HG02885 (cell line): Measurements from ENCODE around the gene PA2G4.
"Not testable (repeated sequence)": the region's sequence is repeated elsewhere in the genome, so short reads cannot be mapped to it uniquely, and the experiment has no call there.

ENCODE experiments used
- ATAC-seq: cut with Tn5 transposase; IDR thresholded peaks from one replicate; pipeline ENCODE4 v1.9.1; 2021; ENCODE audit warnings: mild to moderate bottlenecking; ENCODE audit not compliant: unreplicated experiment, poor library complexity

The PA2G4 gene

GRCh38 chr12:56098592-56098991 is 5.8 kb upstream of the PA2G4 start:
- no peak for ATAC-seq

DNA sequence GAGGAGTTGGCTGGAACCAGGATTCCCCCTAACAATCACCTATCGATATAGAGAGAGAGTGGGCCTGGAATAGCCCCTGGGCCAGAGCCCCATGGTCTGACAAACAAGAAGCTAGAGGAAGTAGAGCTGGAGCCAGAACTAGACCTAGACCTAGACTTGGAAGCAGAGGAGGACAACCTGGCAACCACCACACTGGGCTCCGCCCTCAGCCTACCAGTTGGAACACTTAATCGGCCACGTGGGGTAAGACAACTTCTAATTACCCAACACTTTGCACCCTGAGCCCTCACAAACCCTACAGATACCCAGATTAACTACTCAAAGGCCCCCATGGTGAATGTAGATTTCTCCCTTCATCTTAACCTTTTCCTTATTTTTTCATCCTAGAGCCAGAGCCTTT is 4.6 kb upstream of the PA2G4 start:
- no peak for ATAC-seq

GRCh38 chr12:56101045-56101444 is 3.3 kb upstream of the PA2G4 start:
- ATAC-seq, result no peak

DNA sequence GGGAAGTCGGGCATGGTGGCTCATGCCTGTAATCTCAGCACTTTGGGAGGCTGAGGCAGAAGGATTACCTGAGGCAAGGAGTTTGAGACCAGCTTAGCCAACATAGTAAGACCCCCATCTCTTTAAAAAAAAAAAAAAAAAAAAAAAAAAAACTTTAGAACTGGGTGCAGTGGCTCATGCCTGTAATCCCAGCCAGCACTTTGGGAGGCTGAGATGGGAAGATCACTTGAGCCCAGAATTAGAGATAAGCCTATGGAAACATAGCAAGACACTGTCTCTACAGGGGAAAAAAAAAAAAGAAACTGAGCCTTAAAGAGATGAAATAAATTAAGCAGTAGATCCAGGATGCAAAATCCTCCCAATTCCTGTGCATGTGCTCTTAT is 1.7 kb upstream of the PA2G4 start:
- ATAC-seq, result no peak

GRCh38 chr12:56103066-56103711 is 1.2 kb upstream of the PA2G4 start:
- no peak for ATAC-seq

DNA sequence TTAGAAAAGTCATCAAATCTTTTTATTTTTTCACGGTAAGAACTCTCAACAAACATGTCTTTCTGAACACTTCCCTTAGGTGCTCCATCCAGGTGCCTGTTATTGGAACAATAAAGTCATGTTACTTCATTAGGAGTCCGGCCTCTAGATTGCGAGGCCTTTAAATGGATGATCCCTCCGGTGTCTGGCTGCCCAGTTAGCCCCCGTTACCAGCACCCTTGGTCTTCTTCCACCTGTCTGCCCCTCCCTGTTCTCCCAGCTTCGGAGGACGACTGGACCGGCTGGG is 593 bp upstream of the PA2G4 start:
- no peak for ATAC-seq

DNA sequence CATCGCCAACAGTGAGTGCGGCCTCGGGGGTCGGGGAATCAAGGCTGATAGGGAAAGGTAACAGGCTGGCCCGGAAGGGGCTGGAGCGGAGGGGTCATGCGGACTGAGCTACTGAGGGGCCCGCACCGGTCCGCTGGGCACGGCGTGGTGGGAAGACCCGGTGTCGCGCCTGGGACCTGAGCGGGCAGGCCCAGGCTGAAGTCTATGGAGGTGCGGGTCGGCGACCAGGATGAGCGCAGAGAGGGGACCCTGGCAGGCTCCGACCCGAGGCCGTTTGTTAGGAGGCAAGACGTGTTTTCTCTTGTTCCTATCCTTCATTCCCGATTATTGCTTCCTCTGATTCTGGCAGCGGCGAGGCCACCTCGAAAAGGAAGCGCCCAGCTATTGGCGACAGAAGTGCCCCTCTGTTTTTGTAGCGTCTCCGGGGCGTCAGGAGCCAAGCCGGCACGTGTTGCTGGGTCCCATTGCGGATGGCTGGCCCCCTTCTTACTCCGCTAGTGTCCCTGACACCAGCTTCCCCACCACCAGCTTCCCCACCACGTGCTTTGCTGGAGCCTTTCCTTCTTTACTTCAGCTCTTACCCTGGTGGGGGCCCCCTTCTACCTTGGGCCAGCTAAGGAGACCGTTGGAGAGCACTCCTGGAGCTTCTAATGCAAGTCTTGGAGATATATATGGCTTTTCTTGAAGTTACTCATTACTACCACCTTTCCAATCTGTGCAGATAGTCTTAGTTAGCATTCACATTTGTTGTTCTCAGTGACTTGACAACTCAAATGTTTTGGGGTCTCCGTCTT is 653 bp downstream of the PA2G4 start:
- ATAC-seq, result peak; percentile 22

DNA sequence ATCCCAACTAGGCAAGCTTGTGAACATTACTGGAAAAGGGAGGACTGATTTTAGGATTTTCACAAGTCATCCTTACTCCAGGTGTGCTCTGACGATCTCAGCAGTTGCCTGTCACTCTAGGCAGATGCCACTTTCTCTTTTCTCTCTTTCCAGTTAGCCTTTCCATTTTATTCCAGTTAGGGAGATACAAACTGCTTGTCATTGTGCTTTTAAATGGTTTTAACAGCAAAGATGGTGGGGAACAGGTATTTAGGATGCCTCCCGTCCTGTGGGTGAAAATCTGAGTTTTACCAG is 1.2 kb downstream of the PA2G4 start:
- ATAC-seq, result no peak

GRCh38 chr12:56107242-56107641 is 2.9 kb downstream of the PA2G4 start:
- no peak for ATAC-seq

- no peak for ATAC-seq
Observed at GRCh38 chr12:56110571-56110970, 6.2 kb downstream of the PA2G4 start.

DNA sequence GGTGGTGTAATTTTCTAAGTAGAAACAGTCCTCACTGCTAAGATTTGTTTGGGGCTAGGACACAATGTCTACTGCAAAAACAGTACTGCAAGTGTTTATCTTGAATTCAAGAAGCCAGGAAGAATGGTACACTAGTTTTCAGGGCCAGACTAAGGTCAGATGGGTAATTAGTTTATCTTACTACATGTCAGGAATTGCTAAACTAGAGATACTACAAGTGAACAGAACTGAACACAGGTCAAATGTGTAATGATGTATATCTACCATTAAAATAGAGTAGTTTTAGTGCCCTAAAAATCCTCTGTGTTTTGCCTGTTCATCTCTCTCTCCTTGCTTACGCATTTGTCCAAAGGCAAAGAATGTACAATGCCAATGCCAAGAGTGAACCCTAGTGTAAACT is 9.7 kb downstream of the PA2G4 start:
- no peak for ATAC-seq

DNA sequence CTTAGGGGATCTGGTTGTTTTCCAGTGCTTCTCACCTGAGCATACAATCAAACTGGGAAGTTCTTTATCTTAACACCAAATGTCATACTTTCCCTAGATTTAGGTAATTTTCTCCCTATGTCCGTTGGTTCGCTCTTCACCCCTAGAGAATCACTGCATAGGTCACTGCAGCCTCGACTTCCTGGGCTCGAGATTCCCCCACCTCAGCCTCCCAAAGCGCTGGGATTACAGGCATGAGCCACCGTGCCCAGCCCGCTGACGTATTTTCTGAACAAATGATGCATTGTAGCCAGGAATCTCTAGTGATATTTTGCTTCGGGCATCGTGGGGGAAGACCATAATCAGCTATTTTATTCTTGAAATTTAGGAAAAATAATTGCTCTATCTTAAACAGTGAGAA is 11.0 kb downstream of the PA2G4 start:
- no peak for ATAC-seq

DNA sequence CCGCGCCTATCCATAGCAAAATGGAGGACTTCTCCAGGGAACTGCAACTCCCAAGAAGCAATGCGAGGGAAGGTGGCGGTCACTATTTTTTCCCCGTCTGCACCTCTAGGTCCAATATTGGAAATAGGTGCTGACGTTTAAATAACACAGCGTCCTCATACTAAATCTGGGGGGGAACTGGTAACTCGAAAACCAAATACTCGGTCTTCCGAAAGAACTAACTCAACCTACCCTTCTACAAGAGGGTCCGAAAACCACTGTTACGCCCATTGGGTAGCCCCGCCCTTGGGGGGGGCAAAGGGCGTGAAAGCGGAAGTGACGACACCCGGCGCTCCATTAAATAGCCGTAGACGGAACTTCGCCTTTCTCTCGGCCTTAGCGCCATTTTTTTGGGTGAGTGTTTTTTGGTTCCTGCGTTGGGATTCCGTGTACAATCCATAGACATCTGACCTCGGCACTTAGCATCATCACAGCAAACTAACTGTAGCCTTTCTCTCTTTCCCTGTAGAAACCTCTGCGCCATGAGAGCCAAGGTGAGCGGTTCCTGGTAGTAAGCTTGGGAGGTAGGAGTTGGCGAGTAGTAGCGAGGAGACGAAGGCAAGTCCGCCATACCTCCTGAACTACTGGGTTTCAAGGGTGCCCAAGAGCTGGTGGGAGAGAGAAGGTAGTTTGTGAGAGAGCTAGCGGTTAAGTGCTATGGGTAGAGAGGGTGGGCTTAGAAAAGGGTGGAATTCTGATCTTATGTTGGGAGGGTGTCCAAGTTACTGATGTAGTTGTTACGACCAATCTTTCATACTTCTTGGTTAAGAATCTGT is 12.1 kb downstream of the PA2G4 start, which contains the start of gene RPL41:
Gene RPL41 (plus strand): TSS at position 367 of the 815 bp plus-strand sequence.
- peak; percentile 46 for ATAC-seq

DNA sequence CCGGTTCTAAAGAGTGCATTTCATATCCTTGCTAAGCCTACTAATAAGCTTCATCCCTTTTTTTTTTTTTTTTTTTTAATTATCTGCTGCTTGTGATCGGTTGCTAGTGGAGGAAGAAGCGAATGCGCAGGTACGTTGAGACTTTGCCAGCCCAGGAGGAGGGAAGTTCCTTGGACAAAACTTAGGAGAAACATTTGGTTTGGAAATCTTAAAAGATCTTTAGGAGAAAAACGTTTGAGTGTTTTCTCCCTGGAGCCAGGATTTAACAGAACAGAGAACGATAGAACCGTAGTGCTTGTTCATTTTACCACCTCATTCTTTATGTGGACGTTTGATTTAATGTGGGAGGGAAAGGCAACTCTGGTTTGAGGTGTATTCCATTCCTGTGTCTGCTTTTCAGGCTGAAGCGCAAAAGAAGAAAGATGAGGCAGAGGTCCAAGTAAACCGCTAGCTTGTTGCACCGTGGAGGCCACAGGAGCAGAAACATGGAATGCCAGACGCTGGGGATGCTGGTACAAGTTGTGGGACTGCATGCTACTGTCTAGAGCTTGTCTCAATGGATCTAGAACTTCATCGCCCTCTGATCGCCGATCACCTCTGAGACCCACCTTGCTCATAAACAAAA is 12.8 kb downstream of the PA2G4 start:
- not testable (repeated sequence) for ATAC-seq

DNA sequence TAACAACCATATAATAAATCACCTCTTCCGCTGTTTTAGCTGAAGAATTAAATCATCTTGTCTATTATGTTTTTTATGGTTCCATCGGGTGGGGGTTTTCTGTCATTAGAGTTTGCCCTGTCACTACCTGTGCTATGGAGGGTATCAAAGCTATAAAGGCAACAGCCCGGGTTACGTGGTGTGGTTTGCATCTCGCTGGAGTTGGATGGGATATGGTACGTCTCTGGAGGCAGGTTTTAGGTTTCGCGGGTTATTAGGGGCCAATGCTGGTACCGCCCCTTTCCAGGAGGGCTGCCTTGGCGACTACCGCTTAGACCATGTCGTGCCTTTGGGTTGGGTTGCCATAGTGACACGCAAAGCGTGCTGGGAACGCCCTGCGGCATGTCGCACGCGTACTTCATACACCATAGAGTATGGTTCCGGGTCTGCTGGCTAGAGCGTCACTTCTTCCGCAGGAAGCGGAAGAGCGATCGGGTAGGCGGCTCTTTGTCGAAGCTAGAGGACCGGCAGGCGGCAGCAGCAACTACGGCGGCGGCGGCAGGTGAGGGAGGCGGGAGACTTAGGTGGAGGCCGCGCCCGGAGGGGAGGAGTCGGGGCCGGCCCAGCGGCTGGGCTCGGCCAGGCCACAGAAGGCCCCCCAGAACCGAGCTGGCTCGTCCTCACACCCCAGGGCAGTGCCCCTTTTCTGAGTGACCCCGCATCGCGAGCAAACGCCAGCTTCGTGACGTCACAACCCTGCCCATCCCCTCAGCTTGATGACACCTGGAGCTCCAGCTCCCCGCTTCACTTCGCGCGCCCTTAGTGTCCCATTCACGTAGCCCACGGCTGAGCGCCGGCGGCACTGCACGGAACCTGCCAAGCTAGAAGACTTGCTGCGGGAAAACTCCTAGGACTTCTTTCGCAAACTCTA is 13.7 kb downstream of the PA2G4 start, which contains the start of gene ZC3H10:
Gene ZC3H10 (plus strand): TSS at position 489 of the 910 bp plus-strand sequence. CDS start 2,297 bp downstream, outside the sequence.
- ATAC-seq, result peak; percentile 82

DNA sequence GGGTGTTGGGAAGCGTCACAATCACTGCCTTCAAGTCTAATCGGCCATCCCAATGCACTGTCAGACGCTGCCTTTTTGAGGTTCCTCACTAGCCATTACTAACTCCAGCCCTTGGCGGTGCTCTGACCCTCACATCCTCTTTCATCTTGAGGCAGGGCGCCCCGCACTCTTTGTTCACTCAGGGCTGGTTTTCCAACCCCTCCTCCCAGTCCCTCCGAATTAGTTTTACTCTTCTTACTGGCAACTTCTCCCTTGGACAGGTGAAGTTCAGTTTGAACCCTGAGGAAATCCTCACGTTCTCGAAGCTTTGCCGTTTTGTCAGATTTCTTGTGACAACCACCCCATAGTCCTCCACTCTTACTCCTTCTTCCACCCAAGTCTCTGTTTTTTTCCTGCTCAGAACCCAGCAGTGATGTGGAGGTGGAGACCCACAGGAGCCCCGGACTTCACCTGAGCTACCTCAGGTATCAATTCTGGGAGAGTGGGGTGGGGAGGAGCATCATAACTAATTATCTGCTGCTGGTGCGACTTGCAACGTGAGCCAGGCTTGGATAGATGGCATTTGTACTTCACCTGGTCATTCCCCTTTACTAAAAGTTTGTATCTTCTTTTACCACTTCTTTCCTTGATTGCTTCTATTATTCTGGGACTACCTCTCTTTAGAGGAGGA is 14.5 kb downstream of the PA2G4 start:
- no peak for ATAC-seq

DNA sequence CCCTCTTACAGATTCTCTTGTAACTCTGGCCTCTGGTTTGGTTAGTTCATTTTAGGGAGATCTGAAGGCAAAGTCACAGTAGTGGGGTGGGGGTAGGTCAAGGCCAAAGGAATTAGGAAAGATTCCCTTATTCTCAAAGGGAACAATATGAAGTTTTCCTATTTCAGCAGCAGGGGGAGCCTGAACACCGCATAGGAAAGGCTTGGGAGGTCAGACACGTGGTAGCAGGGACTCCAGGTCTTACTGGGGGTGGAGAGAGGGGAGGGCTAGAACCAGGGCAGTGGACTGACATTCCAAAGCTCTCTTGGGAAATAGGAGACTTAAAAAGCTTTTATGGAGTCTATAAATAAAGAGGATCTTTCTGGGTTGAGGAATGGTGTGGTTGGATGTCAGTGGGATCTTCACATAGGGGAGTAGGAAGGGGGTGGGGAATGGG is 15.0 kb downstream of the PA2G4 start:
- ATAC-seq, result no peak

DNA sequence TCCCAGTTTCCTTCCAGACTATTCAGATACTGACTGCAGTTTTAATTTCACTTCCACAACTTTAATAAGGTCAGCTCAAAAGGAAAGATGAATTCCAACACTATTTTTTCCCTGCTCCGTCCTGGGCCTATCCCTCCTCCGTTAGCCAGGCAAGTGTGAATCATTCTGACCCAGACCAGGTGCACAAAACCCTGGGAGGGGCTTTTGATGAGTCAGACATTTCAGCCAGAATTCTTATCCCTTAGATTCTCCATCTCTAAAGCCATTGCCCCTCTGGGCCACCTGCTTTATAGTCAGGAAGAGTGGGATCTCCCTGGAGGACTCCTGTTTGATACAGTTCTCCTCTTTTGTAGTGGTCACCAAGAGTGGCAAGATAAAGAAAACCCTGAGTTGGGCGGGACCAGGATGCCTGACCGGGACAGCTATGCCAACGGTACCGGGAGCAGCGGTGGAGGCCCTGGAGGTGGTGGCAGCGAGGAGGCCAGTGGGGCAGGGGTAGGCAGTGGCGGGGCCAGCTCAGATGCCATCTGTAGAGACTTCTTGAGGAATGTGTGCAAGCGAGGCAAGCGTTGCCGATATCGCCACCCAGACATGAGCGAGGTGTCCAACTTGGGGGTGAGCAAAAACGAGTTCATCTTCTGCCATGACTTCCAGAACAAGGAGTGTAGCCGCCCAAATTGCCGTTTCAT is 15.9 kb downstream of the PA2G4 start:
- no peak for ATAC-seq
